Thyroid gland (tissue), 4 donors: ENCODE measurements around the gene DPPA4.

Experiments
- CTCF ChIP-seq, 6 experiments: fragments of 200-600 bp in 3 of 6; fragments of 450-650 bp in 3 of 6; sonication (generic) in 3 of 6; IDR thresholded peaks; one replicate each; pipeline ENCODE4 v1.5.1; 2016 to 2019; ENCODE audit warnings: antibody characterized with exemption in 6 of 6, mild to moderate bottlenecking in 2 of 6, inconsistent platforms in 1 of 6, moderate library complexity in 1 of 6
- POLR2A ChIP-seq, 2 donors: fragments of 450-650 bp; IDR thresholded peaks; one replicate each; pipeline ENCODE4 v1.6.1; 2017; ENCODE audit warnings: antibody characterized with exemption in 2 of 2, mild to moderate bottlenecking in 2 of 2, moderate library complexity in 1 of 2

GRCh38 chr3:109362823-109363222, 25.5 kb upstream of the DPPA4 start:
- TF ChIP-seq CTCF (IDR thresholded peaks at IDR 0.05) (no peak), POLR2A (IDR thresholded peaks at IDR 0.05) (no peak)
